ENCODE measurements around the gene PDS5B.
A peak's percentile ranks its signal among the peaks of the same experiment; 100 is the strongest.
"Not testable (repeated sequence)": the region's sequence is repeated elsewhere in the genome, so short reads cannot be mapped to it uniquely, and the experiment has no call there.

Gene PDS5B

DNA sequence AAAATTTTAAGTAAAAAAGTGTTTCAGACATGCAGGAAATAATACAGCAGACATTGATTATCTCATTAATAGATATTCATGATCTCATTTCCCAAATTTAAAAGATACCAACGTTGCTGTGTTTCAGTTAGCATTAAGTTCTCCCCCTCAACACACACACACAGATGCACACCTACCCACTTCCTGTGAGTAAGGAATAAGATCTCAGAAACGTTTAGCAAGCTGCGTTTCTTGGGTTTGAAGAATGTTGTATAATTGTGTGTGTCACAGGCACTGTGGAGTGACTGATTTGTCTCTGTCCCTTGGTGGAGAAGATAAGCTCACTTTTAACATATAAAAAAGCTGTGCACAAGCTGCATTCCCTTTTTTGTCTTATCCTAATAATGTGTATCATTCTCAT lies 196.8 kb downstream of the PDS5B start:
- no peak for DNase-seq (ENCODE audit: extremely low read depth in 1 of 2, low read depth in 1 of 2)

GRCh38 chr13:32790731-32791130 lies 204.5 kb downstream of the PDS5B start:
- DNase-seq (ENCODE audit: extremely low read depth in 1 of 2, low read depth in 1 of 2): no peak

DNA sequence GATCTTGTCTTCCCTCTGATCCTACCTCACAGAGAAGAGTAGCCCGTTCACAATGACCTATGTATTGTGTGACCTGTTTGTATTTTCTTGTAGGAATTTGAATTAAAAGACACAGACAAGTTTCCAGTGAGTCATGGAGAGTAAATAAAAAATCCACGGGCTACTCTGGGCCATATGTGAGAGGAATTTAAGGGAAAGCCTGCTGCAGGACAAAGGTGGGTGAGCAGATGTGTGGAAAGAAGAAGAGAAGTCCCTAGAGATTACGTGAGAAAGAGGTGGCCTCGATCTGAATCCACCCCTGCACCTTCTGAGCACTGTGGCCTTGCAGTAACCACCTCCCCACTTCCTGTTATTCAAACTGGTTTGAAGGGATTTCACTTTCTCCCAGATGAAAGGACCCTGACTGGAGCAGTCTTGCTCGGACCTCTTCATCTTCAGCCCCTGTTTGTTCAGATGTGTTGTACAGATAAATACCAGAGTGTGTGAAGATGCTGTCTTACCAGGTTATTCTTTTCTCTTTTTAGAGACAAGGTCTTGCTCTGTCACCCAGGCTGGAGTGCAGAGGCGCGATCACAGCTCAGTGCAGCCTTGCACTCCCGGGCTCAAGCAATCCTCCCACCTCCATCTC lies 205.4 kb downstream of the PDS5B start:
- peak in 1 of 2 donors; percentile 34 for DNase-seq (ENCODE audit: extremely low read depth in 1 of 2, low read depth in 1 of 2)

DNA sequence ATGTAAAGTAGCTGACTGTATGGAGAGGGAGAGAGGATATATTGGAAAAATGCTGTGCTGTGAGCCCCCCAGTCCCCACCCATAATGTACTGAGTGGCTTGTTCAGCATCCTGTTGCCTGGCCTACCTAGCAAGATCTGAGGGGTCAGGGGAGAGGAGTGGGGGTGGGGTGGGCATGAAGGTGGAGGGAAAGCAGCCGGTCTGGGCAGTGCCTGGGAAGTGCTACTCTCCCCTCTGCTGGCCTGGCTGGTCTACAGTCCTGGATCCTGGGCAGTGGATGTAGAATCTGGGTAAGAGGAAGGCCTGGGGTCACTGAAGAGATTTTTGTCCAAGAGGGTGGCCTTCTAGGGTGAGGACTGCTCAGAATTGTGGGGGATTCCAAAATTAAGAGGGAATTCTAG lies 210.5 kb downstream of the PDS5B start:
- DNase-seq (ENCODE audit: extremely low read depth in 1 of 2, low read depth in 1 of 2): no peak

DNA sequence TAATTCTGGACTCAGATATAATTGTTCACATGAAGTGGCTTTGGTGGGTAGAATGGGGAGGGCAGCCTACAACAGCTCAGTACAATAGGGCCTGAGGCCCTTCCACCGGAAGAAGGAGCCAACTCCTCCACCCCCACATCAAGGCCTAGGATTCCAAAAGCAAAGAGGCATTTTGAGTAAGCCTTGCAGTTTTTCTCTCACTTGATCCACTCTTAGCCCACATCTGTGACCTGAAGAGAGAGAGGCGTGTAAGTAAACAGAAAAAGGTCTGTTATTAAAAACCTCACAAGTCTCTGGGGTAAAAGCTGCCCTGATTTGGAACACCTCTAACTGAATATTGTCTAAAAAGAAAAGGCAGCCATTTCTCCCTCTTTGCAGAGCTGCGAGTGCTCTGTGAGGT lies 215.9 kb downstream of the PDS5B start:
- no peak for DNase-seq (ENCODE audit: extremely low read depth in 1 of 2, low read depth in 1 of 2)

GRCh38 chr13:32804673-32805230 lies 218.5 kb downstream of the PDS5B start:
- DNase-seq (ENCODE audit: extremely low read depth in 1 of 2, low read depth in 1 of 2): no peak

GRCh38 chr13:32811297-32811800 lies 225.1 kb downstream of the PDS5B start:
- no peak for DNase-seq (ENCODE audit: extremely low read depth in 1 of 2, low read depth in 1 of 2)

GRCh38 chr13:32821149-32821688 lies 235.0 kb downstream of the PDS5B start:
- DNase-seq (ENCODE audit: extremely low read depth in 1 of 2, low read depth in 1 of 2): no peak

DNA sequence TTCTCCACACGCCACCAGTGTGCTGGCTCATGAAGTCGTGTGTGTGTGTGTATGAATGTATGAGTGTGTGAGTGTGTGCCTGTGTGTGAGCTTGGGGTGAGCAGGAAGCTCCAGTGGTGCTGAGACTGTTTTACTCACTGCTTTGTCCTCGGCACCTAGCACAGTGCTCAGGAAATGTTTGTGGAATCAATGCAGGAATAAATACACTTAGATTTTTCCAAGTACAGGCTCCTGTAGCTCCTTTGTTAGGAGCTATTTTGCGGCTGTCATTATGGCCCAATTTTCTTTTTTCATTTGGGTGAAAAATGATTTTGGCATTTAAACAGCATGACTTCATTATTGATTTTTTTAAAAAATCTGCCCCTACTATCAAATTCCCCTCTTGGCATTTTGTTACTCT lies 236.5 kb downstream of the PDS5B start:
- DNase-seq (ENCODE audit: extremely low read depth in 1 of 2, low read depth in 1 of 2): no peak

DNA sequence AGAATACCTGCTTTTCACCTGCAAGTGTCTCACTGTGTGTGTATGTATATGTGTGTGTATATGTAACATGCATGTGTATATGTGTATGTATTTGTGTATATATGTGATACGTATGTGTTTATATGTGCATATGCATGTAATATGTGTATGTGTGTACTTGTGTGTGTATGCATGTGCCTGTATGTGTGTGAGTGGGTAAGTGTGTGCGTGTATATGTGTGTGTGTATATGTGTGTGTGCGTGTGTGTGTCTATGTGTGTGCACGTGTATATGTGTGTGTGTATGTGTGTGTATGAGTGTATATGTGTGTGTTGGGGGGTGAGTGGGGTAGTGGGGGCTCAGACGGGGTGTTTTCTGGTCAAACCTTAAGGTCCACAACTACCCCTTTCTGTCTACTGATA lies 237.3 kb downstream of the PDS5B start:
- DNase-seq (ENCODE audit: extremely low read depth in 1 of 2, low read depth in 1 of 2): no peak

DNA sequence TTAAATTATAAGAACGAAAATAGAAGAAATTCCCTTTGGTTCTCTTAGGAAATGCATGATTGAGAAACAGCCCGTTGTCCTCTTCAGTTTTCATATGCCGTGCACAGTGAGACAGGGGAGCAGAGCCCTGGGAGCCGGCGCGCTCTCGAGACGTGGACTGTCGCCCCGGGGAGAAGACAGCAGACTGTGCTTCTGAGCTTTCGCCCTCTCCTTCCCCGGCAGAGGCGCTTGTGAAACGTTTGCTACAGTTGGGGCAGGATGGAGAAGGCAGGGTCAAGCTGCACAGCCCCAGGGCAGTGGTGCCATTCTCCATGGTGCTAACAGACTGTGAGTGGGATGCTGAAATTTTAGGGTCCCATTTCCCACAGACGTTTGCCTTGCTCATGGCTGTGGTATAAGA lies 237.8 kb downstream of the PDS5B start:
- no peak for DNase-seq (ENCODE audit: extremely low read depth in 1 of 2, low read depth in 1 of 2)

GRCh38 chr13:32824675-32825074 lies 238.4 kb downstream of the PDS5B start:
- no peak for DNase-seq (ENCODE audit: extremely low read depth in 1 of 2, low read depth in 1 of 2)

GRCh38 chr13:32825481-32825880 lies 239.2 kb downstream of the PDS5B start:
- DNase-seq (ENCODE audit: extremely low read depth in 1 of 2, low read depth in 1 of 2): no peak

GRCh38 chr13:32826372-32826771 lies 240.1 kb downstream of the PDS5B start:
- not testable (repeated sequence) for DNase-seq (ENCODE audit: extremely low read depth in 1 of 2, low read depth in 1 of 2)

All from stimulated activated CD8-positive, alpha-beta memory T cell treated with anti-CD3 and anti-CD28 coated beads, Interleukin-7, amount 100 ng/mL, for 48 hours (primary cell).